WTC11 (cell line): ENCODE data around the gene USH2A. TPM values are rescaled to one million over a fixed set of nuclear protein-coding genes. Genes with fewer than 3 reads are reported as not detected.
A peak's percentile ranks its signal among the peaks of the same experiment; 100 is the strongest.

Experiments
- ATAC-seq: fragments of 200-7000 bp; cut with Tn5 transposase; 2 replicates; pipeline ENCODE4 v1.10.0; 2021; ENCODE audit warnings: mild to moderate bottlenecking, moderate library complexity
- CTCF ChIA-PET: fragments of 300-600 bp; sonication (Branson Sonifier 250); formaldehyde crosslinking; loops from one replicate; lab custom pipeline; 2021; ENCODE audit warnings: antibody characterized with exemption; lab: Charles Lee
- POLR2A ChIA-PET: fragments of 350-600 bp; sonication (Branson Sonifier 250); formaldehyde crosslinking; loops from one replicate; lab custom pipeline; 2021; ENCODE audit warnings: antibody characterized with exemption; lab: Charles Lee
- DNase-seq: peaks from one replicate; pipeline ENCODE4 v3.0.0; 2021; ENCODE audit warnings: low spot score
- H3K27ac Mint-ChIP-seq: 2 replicates; pipeline ENCODE4 v1.8.0; 2021; ENCODE audit warnings: mixed read lengths
- H3K27me3 Mint-ChIP-seq: 2 replicates; pipeline ENCODE4 v1.8.0; 2021; ENCODE audit warnings: low read depth, mild to moderate bottlenecking, moderate library complexity, mixed read lengths
- H3K36me3 Mint-ChIP-seq: 2 replicates; pipeline ENCODE4 v1.8.0; 2021; ENCODE audit warnings: mixed read lengths
- H3K4me1 Mint-ChIP-seq: 2 replicates; pipeline ENCODE4 v1.8.0; 2022; ENCODE audit warnings: mixed read lengths
- H3K4me3 Mint-ChIP-seq: 2 replicates; pipeline ENCODE4 v1.8.0; 2021; ENCODE audit warnings: mild to moderate bottlenecking, moderate library complexity, mixed read lengths
- H3K9me3 Mint-ChIP-seq: 2 replicates; pipeline ENCODE4 v1.8.0; 2021; ENCODE audit warnings: mixed read lengths
- CREM ChIP-seq: sonication (generic); formaldehyde crosslinking; IDR thresholded peaks from 2 replicates; pipeline ENCODE4 v1.8.1; 2022; ENCODE audit warnings: mild to moderate bottlenecking, missing genetic modification reagents, moderate library complexity
- EMX1 ChIP-seq: fragments of 250-450 bp; sonication (Bioruptor Pico); IDR thresholded peaks from 2 replicates; pipeline ENCODE4 v1.8.0; 2021; ENCODE audit warnings: mild to moderate bottlenecking
- OVOL2 ChIP-seq: fragments of 250-450 bp; sonication (Bioruptor Pico); IDR thresholded peaks from 2 replicates; pipeline ENCODE4 v1.9.0; 2021; ENCODE audit warnings: mild to moderate bottlenecking, borderline replicate concordance
- SP1 ChIP-seq: sonication (generic); formaldehyde crosslinking; conservative IDR thresholded peaks from 2 replicates; pipeline ENCODE4 v1.8.1; 2022; ENCODE audit warnings: missing genetic modification reagents
- TEAD1 ChIP-seq: sonication (generic); formaldehyde crosslinking; IDR thresholded peaks from 2 replicates; pipeline ENCODE4 v1.8.0; 2022; ENCODE audit warnings: mild to moderate bottlenecking, missing genetic modification reagents
- TEAD4 ChIP-seq: sonication (generic); formaldehyde crosslinking; IDR thresholded peaks from 2 replicates; pipeline ENCODE4 v1.8.0; 2022; ENCODE audit warnings: mild to moderate bottlenecking, missing genetic modification reagents
- ZNF317 ChIP-seq: sonication (generic); formaldehyde crosslinking; IDR thresholded peaks from 2 replicates; pipeline ENCODE4 v1.8.1; 2023; ENCODE audit warnings: low read depth, mild to moderate bottlenecking, moderate library complexity, missing genetic modification reagents, borderline replicate concordance
- total RNA-seq: library from RNA; stranded (reverse); gene quantifications from 3 replicates; pipeline ENCODE4 v1.2.3, GENCODE V29; 2021
- TF ChIP-seq, protein P1 (sequence below): sonication (generic); formaldehyde crosslinking; conservative IDR thresholded peaks from 2 replicates; pipeline ENCODE4 v1.8.1; 2023; ENCODE audit warnings: mild to moderate bottlenecking, low read depth, missing genetic modification reagents, moderate library complexity
- TF ChIP-seq, protein P2 (sequence below): fragments of 250-450 bp; sonication (Bioruptor Pico); IDR thresholded peaks from 2 replicates; pipeline ENCODE4 v1.9.0; 2021; ENCODE audit warnings: mild to moderate bottlenecking, borderline replicate concordance
- TF ChIP-seq, protein P3 (sequence below): sonication (generic); formaldehyde crosslinking; IDR thresholded peaks from 2 replicates; pipeline ENCODE4 v1.8.0; 2022; ENCODE audit warnings: missing genetic modification reagents
- TF ChIP-seq, protein P4 (sequence below): fragments of 250-450 bp; sonication (Bioruptor Pico); IDR thresholded peaks from 2 replicates; pipeline ENCODE4 v1.9.0; 2021; ENCODE audit warnings: moderate library complexity, mild to moderate bottlenecking, inconsistent platforms, borderline replicate concordance
- TF ChIP-seq, protein P5 (sequence below): fragments of 200-600 bp; IDR thresholded peaks from 2 replicates; pipeline ENCODE4 v1.8.0; 2022; ENCODE audit warnings: antibody characterized with exemption

The USH2A gene
- total RNA-seq, 1 experiment from 2014 or later, result 0.37 TPM

DNA sequence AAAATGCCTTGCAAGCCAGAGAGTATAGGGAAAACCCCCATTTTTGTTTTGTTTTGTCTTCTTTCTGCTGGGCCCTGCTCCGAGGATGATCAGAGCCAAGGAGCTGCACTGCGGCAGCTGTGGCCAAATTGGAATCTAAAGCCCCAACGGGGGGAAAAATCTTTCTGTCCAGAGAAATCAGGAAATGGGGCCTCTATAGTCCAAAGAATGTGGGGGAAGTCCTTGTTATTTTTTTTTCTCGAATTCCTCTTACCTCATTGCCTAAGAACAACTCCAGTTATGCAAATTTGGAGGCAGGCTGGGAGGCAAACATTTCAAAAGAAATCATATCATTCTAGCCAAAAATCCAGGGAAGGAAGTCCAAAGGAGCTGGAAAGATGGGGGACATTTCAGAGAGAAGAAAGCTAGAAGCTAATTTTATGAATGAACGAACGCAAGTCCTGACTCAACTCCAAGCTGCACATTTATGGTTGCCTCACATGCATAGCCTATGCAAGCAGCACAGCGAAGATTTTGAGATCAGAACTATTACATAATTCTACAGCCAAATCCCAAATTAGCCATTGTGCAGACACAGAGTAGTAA is 592.9 kb downstream of the USH2A start:
- no peak for DNase-seq

DNA sequence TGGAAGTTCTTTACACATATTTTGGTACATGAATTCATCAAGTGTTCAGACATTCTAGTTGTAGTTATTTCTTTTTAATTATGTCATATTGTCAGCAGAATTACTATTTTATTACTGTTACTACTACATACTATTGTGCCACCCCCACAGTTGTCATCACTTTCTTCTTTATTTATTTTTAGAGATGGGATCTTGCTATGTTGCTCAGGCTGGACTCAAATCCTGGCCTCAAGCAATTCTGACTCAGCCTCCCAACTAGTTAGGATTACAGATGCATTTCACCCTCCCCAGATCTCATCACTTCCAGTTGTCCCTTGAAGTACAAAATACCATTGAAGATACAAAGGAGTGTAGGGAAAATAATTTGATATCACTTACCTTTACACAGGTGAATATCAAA is 598.2 kb downstream of the USH2A start:
- H3K4me1 Mint-ChIP-seq, result no peaks in the 10 kb centered on the region
- DNase-seq (no peak), ATAC-seq (no peak)
- CTCF ChIA-PET, result no interaction called here
- no peaks in the 10 kb centered on the region; the same call in 1 of the 2 replicates for H3K9me3 Mint-ChIP-seq
- no peaks in the 10 kb centered on the region for H3K27me3 Mint-ChIP-seq
- no peak overlapping the region for H3K4me3 Mint-ChIP-seq
- TF ChIP-seq, protein P1, sequence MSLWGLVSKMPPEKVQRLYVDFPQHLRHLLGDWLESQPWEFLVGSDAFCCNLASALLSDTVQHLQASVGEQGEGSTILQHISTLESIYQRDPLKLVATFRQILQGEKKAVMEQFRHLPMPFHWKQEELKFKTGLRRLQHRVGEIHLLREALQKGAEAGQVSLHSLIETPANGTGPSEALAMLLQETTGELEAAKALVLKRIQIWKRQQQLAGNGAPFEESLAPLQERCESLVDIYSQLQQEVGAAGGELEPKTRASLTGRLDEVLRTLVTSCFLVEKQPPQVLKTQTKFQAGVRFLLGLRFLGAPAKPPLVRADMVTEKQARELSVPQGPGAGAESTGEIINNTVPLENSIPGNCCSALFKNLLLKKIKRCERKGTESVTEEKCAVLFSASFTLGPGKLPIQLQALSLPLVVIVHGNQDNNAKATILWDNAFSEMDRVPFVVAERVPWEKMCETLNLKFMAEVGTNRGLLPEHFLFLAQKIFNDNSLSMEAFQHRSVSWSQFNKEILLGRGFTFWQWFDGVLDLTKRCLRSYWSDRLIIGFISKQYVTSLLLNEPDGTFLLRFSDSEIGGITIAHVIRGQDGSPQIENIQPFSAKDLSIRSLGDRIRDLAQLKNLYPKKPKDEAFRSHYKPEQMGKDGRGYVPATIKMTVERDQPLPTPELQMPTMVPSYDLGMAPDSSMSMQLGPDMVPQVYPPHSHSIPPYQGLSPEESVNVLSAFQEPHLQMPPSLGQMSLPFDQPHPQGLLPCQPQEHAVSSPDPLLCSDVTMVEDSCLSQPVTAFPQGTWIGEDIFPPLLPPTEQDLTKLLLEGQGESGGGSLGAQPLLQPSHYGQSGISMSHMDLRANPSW (CRISPR knock-in tag), result no peak
- TF ChIP-seq OVOL2, result no peak
- TF ChIP-seq TEAD1 (CRISPR knock-in tag), result no peak
- TF ChIP-seq, protein P2, sequence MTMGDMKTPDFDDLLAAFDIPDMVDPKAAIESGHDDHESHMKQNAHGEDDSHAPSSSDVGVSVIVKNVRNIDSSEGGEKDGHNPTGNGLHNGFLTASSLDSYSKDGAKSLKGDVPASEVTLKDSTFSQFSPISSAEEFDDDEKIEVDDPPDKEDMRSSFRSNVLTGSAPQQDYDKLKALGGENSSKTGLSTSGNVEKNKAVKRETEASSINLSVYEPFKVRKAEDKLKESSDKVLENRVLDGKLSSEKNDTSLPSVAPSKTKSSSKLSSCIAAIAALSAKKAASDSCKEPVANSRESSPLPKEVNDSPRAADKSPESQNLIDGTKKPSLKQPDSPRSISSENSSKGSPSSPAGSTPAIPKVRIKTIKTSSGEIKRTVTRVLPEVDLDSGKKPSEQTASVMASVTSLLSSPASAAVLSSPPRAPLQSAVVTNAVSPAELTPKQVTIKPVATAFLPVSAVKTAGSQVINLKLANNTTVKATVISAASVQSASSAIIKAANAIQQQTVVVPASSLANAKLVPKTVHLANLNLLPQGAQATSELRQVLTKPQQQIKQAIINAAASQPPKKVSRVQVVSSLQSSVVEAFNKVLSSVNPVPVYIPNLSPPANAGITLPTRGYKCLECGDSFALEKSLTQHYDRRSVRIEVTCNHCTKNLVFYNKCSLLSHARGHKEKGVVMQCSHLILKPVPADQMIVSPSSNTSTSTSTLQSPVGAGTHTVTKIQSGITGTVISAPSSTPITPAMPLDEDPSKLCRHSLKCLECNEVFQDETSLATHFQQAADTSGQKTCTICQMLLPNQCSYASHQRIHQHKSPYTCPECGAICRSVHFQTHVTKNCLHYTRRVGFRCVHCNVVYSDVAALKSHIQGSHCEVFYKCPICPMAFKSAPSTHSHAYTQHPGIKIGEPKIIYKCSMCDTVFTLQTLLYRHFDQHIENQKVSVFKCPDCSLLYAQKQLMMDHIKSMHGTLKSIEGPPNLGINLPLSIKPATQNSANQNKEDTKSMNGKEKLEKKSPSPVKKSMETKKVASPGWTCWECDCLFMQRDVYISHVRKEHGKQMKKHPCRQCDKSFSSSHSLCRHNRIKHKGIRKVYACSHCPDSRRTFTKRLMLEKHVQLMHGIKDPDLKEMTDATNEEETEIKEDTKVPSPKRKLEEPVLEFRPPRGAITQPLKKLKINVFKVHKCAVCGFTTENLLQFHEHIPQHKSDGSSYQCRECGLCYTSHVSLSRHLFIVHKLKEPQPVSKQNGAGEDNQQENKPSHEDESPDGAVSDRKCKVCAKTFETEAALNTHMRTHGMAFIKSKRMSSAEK (CRISPR knock-in tag), result no peak
- no peak for TF ChIP-seq CREM (CRISPR knock-in tag)
- TF ChIP-seq, protein P3, sequence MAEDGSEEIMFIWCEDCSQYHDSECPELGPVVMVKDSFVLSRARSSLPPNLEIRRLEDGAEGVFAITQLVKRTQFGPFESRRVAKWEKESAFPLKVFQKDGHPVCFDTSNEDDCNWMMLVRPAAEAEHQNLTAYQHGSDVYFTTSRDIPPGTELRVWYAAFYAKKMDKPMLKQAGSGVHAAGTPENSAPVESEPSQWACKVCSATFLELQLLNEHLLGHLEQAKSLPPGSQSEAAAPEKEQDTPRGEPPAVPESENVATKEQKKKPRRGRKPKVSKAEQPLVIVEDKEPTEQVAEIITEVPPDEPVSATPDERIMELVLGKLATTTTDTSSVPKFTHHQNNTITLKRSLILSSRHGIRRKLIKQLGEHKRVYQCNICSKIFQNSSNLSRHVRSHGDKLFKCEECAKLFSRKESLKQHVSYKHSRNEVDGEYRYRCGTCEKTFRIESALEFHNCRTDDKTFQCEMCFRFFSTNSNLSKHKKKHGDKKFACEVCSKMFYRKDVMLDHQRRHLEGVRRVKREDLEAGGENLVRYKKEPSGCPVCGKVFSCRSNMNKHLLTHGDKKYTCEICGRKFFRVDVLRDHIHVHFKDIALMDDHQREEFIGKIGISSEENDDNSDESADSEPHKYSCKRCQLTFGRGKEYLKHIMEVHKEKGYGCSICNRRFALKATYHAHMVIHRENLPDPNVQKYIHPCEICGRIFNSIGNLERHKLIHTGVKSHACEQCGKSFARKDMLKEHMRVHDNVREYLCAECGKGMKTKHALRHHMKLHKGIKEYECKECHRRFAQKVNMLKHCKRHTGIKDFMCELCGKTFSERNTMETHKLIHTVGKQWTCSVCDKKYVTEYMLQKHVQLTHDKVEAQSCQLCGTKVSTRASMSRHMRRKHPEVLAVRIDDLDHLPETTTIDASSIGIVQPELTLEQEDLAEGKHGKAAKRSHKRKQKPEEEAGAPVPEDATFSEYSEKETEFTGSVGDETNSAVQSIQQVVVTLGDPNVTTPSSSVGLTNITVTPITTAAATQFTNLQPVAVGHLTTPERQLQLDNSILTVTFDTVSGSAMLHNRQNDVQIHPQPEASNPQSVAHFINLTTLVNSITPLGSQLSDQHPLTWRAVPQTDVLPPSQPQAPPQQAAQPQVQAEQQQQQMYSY (CRISPR knock-in tag), result no peak
- TF ChIP-seq SP1 (CRISPR knock-in tag), result no peak
- TF ChIP-seq ZNF317 (CRISPR knock-in tag), result no peak
- TF ChIP-seq EMX1 (CRISPR knock-in tag), result no peak
- TF ChIP-seq, all 79 proteins: peak for 0
- H3K36me3 Mint-ChIP-seq, result peaks cover 4% of the 10 kb centered on the region
- POLR2A ChIA-PET, result no interaction called here
- no peak overlapping the region for H3K27ac Mint-ChIP-seq

More for the DNA sequence above, 592.9 kb downstream of the USH2A start:
- Mint-ChIP-seq H3K27ac (no peak overlapping the region), H3K4me3 (no peak overlapping the region), H3K36me3 (peaks cover 37% of the 10 kb centered on the region), H3K4me1 (peaks cover 14% of the 10 kb centered on the region), H3K27me3 (no peaks in the 10 kb centered on the region), H3K9me3 (peaks cover 34% of the 10 kb centered on the region)
- POLR2A ChIA-PET, result no interaction called here
- CTCF ChIA-PET, result no interaction called here
- no peak for TF ChIP-seq TEAD4
- no peak for ATAC-seq

DNA sequence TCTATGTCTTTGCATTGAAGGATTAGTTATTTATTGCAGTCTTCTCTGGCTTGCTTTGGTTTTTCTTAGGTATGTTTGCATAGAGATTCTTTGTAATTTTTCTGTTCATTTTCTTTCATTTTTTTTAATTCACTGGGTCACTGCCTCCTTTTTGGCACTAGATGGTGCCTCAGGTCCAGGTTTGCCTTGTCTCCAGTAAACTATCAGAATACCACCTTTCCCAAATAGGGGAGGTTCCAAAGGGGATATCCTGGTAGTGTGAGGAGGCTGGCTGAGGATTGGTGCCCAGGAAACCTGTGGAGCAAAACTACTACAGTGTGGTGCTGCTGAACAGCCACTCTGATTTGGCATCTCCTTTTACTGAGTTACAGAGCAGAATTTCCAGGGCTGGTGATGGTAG is 599.0 kb downstream of the USH2A start:
- TF ChIP-seq, protein P4, sequence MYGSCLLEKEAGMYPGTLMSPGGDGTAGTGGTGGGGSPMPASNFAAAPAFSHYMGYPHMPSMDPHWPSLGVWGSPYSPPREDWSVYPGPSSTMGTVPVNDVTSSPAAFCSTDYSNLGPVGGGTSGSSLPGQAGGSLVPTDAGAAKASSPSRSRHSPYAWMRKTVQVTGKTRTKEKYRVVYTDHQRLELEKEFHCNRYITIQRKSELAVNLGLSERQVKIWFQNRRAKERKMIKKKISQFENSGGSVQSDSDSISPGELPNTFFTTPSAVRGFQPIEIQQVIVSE (CRISPR knock-in tag), result no peak
- TF ChIP-seq, protein P5, sequence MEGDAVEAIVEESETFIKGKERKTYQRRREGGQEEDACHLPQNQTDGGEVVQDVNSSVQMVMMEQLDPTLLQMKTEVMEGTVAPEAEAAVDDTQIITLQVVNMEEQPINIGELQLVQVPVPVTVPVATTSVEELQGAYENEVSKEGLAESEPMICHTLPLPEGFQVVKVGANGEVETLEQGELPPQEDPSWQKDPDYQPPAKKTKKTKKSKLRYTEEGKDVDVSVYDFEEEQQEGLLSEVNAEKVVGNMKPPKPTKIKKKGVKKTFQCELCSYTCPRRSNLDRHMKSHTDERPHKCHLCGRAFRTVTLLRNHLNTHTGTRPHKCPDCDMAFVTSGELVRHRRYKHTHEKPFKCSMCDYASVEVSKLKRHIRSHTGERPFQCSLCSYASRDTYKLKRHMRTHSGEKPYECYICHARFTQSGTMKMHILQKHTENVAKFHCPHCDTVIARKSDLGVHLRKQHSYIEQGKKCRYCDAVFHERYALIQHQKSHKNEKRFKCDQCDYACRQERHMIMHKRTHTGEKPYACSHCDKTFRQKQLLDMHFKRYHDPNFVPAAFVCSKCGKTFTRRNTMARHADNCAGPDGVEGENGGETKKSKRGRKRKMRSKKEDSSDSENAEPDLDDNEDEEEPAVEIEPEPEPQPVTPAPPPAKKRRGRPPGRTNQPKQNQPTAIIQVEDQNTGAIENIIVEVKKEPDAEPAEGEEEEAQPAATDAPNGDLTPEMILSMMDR, result peak; percentile 38; the same call in 1 of the 2 replicates
- H3K4me1 Mint-ChIP-seq, result no peaks in the 10 kb centered on the region

More for the DNA sequence above, 599.0 kb downstream of the USH2A start:
- H3K27ac Mint-ChIP-seq, result no peak overlapping the region
- H3K27me3 Mint-ChIP-seq, result no peaks in the 10 kb centered on the region
- no peak overlapping the region for H3K4me3 Mint-ChIP-seq
- peak; percentile 100 for ATAC-seq
- H3K36me3 Mint-ChIP-seq, result no peaks in the 10 kb centered on the region
- ChIA-PET CTCF (no interaction called here), POLR2A (no interaction called here)
- no peaks in the 10 kb centered on the region for H3K9me3 Mint-ChIP-seq
- DNase-seq, result peak; percentile 18
